ENCODE data around the gene NGEF. TPM values are rescaled to one million over a fixed set of nuclear protein-coding genes. Genes with fewer than 3 reads are reported as not detected.
A peak's percentile ranks its signal among the peaks of the same experiment; 100 is the strongest.

Gene NGEF
- total and polyA plus RNA-seq, 7 donors, result 0.13 to 0.51 (median 0.25) TPM; not detected in 1

- TF ChIP-seq, protein P1, sequence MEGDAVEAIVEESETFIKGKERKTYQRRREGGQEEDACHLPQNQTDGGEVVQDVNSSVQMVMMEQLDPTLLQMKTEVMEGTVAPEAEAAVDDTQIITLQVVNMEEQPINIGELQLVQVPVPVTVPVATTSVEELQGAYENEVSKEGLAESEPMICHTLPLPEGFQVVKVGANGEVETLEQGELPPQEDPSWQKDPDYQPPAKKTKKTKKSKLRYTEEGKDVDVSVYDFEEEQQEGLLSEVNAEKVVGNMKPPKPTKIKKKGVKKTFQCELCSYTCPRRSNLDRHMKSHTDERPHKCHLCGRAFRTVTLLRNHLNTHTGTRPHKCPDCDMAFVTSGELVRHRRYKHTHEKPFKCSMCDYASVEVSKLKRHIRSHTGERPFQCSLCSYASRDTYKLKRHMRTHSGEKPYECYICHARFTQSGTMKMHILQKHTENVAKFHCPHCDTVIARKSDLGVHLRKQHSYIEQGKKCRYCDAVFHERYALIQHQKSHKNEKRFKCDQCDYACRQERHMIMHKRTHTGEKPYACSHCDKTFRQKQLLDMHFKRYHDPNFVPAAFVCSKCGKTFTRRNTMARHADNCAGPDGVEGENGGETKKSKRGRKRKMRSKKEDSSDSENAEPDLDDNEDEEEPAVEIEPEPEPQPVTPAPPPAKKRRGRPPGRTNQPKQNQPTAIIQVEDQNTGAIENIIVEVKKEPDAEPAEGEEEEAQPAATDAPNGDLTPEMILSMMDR (IDR thresholded peaks at IDR 0.05), result no peak
- WGBS, 3 donors, result 47 to 50% (median 49%) methylated on average over 24 of the region's 24 CpGs
- DNase-seq (peak; percentile 71 to 79), ATAC-seq (peak in 3 of 4 donors; percentile 61 to 73 (median 69))
- Histone ChIP-seq H3K9me3 (no peaks in the 10 kb centered on the region), H3K27me3 (ENCODE audit: insufficient read depth in 3 of 3, low read length in 2 of 3) (peaks cover 0 to 2% (median 0%) of the 10 kb centered on the region in 3 donors), H3K4me1 (no peaks in the 10 kb centered on the region), H3K36me3 (ENCODE audit: insufficient read depth in 1 of 2, low read depth in 1 of 2) (no peaks in the 10 kb centered on the region), H3K27ac (no peak overlapping the region), H3K4me3 (no peak overlapping the region)
- intact Hi-C loops (cut with DNase I), result loop anchor here (5.0 to 10.0 kb wide), 2 partner anchors 199 to 447 kb away; no protein-coding TSS in a partner anchor
Measured at GRCh38 chr2:233051241-233052149, 38.4 kb upstream of the NGEF start.

DNA sequence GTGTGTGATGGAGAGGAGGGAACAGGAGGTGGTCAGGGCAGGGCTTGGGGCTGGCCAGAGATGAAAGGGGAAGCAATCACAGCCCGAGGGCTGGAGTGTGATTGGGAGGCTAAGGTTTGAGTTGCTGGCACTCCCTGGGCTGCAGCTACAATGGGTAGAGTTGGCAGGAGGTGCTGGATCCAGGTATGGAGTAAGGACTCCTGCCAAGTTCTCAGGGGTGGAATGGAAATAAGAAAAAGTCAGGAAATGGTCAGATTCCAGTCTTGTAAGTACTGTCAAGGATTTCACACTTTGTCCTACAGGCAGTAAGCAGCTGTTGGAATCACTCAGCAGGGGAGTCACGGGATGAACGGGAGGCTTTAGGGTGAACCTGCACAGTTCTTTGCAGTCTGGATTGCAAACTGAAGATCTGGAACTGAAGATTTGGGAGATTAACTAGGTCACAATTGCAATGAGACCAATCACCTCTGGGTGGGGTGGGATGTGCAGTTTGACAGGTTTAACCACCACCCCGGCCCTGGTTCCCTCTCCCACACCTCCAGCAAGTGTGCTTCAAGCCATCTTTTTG, 36.2 kb upstream of the NGEF start:
- WGBS, 3 donors, result 27 to 37% (median 27%) methylated on average over 4 of the region's 4 CpGs
- Histone ChIP-seq H3K27me3 (ENCODE audit: insufficient read depth in 3 of 3, low read length in 2 of 3) (peaks cover 0 to 2% (median 0%) of the 10 kb centered on the region in 3 donors), H3K36me3 (ENCODE audit: insufficient read depth in 1 of 2, low read depth in 1 of 2) (no peaks in the 10 kb centered on the region), H3K9me3 (no peaks in the 10 kb centered on the region), H3K4me3 (no peak overlapping the region), H3K27ac (no peak overlapping the region), H3K4me1 (no peaks in the 10 kb centered on the region)
- intact Hi-C loops (cut with DNase I), result loop anchor here (5.0 to 10.0 kb wide), 3 partner anchors 164 to 437 kb away; no protein-coding TSS in a partner anchor
- ATAC-seq (no peak), DNase-seq (no peak)
- TF ChIP-seq, protein P1 (IDR thresholded peaks at IDR 0.05), result no peak

DNA sequence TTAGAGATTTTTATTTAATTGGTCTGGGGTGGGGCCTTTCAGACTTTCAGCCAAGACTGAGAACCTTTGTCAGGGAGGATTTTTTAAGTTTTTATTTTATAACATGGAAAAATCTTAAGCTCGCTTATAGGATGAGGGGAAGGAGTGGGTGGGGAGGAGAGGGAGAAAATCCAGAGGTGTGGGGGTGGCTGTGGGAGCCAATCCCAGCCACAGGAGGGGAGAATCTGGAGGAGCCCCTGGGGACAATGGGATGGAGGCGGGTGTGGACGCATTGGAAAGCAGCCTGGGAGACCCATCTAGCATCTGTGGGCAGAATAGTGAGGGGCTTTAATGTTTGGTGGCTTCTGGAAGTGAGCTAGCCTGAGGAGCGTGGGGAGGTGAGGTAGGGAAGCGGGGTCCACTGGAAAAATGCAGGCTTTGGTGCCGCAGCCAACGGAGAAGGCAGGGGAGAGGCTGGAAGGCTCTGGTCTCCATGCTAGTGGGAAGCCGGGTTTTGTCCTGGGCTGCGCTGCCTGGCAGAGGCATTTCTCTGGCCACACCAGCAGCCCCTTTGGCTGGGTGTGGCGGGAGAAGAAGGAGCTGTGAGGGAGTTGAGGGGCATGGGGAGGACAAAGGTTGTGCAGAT, 35.6 kb upstream of the NGEF start:
- 74 to 81% (median 76%) methylated on average over 10 of the region's 10 CpGs for WGBS, 3 donors
- intact Hi-C loops (cut with DNase I), result loop anchor here (5.0 to 10.0 kb wide), 3 partner anchors 164 to 436 kb away; no protein-coding TSS in a partner anchor
- no peak overlapping the region for H3K27ac ChIP-seq
- H3K9me3 ChIP-seq, result no peaks in the 10 kb centered on the region
- H3K36me3 ChIP-seq (ENCODE audit: insufficient read depth in 1 of 2, low read depth in 1 of 2), result no peaks in the 10 kb centered on the region
- H3K4me3 ChIP-seq, result no peak overlapping the region
- TF ChIP-seq, protein P1 (IDR thresholded peaks at IDR 0.05), result no peak
- DNase-seq (no peak), ATAC-seq (no peak)
- peaks cover 0 to 2% (median 0%) of the 10 kb centered on the region in 3 donors for H3K27me3 ChIP-seq (ENCODE audit: insufficient read depth in 3 of 3, low read length in 2 of 3)
- H3K4me1 ChIP-seq, result no peaks in the 10 kb centered on the region

DNA sequence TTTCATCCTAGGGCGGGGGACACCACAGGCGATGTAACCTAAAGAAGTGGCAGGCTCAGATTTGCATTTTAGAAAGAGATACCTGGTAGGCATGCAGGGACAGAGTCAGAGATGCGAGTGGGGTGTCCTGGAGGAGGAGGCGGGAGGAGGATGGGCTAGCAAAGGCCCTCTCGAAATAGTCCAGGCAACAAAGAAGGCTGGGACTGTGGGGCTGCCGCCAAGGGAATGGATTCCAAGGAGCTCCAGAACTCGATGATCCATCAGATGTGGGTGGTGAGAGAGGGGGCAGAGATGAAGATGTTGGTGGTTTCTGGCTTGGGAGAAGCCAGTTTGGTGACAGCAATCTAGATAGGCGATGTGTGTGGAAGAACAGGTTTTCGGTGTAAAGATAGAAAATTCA, 34.6 kb upstream of the NGEF start:
- DNase-seq (no peak), ATAC-seq (no peak)
- no peaks in the 10 kb centered on the region for H3K4me1 ChIP-seq
- no peak overlapping the region for H3K27ac ChIP-seq
- H3K27me3 ChIP-seq (ENCODE audit: insufficient read depth in 3 of 3, low read length in 2 of 3), result peaks cover 0 to 2% (median 0%) of the 10 kb centered on the region in 3 donors
- no peak overlapping the region for H3K4me3 ChIP-seq
- intact Hi-C loops (cut with DNase I), result loop anchor here (5.0 to 10.0 kb wide), 3 partner anchors 163 to 435 kb away; no protein-coding TSS in a partner anchor
- WGBS, 3 donors, result 86 to 93% (median 90%) methylated on average over 9 of the region's 9 CpGs
- H3K9me3 ChIP-seq, result no peaks in the 10 kb centered on the region
- TF ChIP-seq, protein P1 (IDR thresholded peaks at IDR 0.05), result no peak
- H3K36me3 ChIP-seq (ENCODE audit: insufficient read depth in 1 of 2, low read depth in 1 of 2), result no peaks in the 10 kb centered on the region

All from psoas muscle (tissue), 8 donors.